T-helper 1 cell treated with Interleukin-12 subunit alpha and Interleukin-12 subunit beta and Interleukin-4 antibody, amounts not matched to agents 30 ng/mL and 1 ng/mL, for 36 hours (primary cell): Measurements from ENCODE around the gene RPAP3. TPM values are rescaled to one million over a fixed set of nuclear protein-coding genes. Genes with fewer than 3 reads are reported as not detected.

Experiments
- intact Hi-C: fragments of 100-400 bp; cut with micrococcal nuclease; formaldehyde crosslinking; loops from one replicate; pipeline ENCODE4 v1.15.1; 2024
- total RNA-seq: library from RNA; stranded (reverse); gene quantifications from 2 replicates; pipeline ENCODE4 v1.2.3, GENCODE V29; 2022

Gene RPAP3
- total RNA-seq, 1 donor from 2014 or later, result 44.8 TPM

DNA sequence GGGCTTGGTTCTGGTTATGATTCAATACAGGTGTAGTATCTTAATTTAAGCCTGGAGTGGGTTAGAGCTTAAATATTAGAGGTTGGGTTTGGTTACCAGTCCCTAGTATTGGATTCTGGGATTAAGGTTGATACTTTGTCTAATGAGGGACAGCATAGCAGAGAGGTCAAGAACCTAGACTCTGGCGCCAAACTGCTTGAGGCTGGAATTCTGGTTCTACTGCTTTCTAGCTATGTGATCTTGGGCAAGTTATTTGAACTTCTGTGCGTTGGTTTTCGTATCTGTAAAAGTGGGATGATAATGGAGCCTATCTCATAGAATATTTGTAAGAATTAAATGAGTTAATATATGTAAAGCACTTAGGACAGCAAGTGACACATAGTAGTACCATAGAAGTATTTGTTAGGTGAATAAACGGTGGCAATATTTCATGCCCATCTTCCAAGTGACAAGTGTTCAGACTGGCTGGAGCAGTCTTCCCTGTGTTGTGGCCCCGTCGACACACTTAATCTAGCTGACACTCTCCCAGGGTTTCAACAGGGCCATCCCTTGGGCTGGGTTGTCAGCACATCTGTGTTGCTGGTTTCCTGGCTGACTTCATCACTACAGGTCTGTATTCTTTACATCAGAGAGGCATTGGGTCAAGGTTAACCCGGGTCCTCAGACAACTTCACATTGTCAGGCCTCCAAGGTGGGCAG is 16.5 kb upstream of the RPAP3 start:
- intact Hi-C loops, result no loop called here

DNA sequence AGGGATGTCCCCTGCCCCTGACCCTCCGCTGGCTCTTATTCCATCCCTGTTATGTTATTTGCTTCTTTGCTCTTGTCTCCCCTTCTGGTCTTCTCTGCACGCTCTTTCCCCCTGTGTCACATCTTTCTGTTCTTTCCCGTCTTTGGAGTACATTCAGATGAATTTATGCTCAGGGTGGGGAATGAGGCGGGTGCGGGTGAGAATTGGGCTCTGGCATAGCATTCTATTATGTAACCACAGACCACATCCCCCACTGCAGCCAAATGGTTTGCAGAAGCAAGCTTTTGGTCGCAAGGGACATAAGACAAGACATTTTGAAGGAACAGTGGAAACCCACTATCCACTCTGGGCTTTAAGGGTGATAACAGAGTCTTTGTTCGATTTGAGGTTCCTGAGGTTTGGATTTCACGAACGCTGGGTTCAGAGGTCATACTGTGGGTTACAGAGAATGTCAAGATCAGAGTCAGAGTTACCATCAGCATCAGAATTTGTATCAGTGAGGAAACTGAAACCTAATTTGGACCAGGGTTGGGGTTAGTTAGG is 15.7 kb upstream of the RPAP3 start:
- intact Hi-C loops, result no loop called here

DNA sequence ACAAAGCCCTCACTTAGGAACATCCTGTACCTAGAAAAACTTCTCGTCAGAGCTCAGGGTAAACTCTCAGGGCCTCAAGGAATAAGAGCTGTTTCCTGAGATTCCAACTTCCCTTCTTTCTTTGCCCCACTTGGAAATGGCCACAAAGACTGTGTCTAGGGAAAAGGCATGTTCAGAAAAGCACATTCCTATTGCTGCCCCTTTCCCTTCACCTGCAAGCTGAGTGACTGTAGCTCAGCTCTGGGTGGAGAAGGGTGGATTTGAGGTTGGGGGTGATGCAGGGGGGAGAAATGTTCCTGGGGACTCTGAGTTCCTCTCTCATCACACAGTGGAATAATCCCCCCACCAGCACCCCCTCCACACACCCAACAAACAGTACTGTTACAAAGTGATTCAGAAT is 12.7 kb upstream of the RPAP3 start:
- intact Hi-C loops, result no loop called here

DNA sequence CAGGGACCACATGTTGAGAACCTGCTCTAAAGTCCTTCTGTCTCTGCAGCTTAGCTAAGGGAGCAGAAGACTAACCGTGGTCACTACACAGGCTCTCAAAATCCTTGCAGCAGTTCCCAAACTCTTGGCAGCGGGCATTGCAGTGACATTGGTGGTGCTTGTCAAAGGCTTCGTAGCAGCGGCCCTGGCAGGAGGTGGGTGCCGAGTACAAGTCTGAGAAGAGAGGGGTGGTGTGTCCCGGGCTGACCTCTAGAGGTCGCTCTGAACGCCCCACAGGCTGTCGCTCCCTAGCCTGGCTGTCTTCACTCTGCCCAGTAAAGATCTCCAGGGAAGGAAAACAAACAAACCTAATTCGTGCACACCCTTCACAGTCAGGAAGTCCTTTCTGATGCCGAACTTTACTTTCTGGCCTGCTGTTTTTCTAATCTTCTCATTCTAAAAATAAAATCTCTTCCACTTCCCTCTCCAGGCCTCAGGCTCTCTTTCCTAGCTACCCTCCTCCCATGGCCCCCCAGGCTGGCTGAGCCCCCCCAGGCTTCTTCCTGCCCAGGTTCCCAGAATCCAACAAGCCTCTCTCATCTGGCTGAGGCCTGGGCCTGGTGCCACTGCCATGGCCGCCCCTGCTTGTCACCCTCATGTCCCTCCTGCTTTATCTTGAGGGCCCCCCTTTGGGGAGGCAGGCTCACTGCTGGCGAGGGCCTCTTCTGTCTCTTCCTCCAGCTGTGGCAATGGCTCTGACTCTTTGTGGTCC is 11.8 kb upstream of the RPAP3 start:
- intact Hi-C loops, result no loop called here

DNA sequence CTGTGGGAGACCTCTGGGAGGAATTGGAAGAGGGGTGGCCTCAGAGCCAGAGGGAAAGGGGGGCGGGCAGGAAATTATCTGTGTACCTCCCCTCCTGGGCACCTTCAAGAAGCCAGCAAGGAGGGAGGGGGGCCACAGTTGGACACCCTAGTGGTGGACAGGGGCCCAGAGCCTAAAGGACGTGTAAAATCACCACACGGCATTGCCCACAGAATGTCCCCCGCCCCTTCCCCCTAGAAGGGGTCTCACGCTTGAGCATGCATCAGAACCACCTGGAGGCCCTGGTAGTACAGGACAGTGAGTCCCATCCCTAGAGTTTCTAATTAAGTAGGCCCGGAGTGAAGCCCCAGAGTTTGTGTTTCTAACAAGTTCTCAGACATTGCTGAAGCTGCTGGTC is 11.2 kb upstream of the RPAP3 start:
- intact Hi-C loops, result no loop called here

DNA sequence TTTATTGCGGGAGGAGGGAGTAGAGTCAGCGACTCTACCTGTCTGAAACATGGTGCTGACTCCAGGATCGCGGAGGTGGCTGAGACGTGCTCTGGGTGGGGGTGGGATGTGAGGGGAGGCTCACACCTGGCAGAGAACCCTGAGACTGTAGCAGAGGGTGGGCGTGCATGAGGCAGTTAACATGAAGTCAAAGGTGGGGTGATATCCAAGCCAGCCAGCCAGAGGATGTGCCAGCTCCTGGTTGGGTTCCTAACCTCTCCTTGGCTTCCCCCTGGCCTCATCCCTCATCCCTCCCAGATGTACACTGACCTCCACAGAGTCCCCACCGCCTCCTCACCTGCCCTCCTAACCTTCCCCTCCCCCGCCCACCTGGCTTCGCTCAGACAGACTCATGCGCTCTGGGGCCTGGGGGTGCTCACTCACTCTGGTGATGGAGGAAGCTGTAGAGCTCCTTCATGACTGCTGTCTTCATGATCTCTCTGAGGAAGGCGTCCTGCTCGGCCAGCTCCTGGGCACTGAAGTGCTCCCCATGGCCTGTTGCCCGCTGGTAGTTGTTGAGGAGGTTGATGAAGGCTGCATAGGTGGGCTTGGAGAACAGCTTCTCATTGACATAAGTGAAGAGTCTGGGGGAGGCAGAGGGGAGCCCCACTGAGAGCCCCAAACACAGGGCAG is 10.2 kb upstream of the RPAP3 start:
- intact Hi-C loops, result loop anchor here (1.0 to 2.0 kb wide), 13 partner anchors 10 to 902 kb away; partner anchors contain the start of genes RPAP3, TMEM106C and VDR

DNA sequence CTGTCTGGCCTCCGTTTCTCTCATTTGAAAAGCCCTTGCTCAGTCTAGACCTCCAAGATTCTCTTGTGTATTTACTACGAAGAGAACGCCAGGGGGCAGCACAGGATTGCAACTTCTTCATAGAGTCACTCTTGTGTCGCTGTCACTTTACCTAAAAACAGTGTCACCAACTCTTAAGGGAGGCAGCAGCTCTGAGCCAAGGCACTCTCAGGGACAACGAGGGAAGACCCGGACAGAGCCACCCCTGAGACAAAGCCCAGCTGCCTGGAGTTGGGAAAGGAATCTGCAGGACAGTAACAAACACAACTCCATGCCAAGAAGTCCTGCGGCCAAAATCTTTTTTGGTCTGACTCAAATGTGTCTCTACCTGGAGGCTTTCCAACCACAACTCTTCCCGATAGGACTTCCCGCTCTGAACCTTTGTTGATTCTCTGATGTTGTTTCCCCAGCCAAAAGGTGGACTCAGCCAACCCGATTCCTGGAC is 9.6 kb upstream of the RPAP3 start:
- intact Hi-C loops, result loop anchor here (1.0 to 2.0 kb wide), 13 partner anchors 9 to 903 kb away; partner anchors contain the start of genes RPAP3, TMEM106C and VDR

DNA sequence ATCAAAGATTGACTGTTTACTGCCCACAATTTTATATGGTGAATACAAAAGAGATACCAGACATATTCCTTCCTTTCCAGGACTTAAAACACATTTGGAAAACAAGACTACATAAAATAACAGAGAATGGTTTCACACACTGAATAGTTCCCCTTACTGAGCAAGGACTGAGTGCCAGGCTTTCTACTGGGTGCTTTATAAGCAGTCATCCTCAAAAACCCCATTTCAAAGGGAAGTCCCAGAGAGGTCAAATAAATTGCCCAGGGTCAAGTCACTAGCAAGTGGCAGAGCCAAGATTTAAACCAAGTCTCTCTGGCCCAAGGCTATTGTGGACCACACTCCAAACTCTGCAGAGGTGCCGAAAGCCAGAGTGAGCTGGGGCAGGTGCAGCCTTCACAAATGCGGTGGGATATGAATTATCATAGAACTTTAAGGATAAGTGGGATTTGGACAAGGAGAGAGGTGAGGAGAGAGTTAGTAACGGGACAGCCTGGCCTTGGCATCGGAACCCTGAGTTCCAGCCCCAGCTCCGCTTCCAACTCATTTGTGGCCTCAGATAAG is 9.1 kb upstream of the RPAP3 start:
- intact Hi-C loops, result loop anchor here (1.0 to 2.0 kb wide), 13 partner anchors 9 to 903 kb away; partner anchors contain the start of genes RPAP3, TMEM106C and VDR

DNA sequence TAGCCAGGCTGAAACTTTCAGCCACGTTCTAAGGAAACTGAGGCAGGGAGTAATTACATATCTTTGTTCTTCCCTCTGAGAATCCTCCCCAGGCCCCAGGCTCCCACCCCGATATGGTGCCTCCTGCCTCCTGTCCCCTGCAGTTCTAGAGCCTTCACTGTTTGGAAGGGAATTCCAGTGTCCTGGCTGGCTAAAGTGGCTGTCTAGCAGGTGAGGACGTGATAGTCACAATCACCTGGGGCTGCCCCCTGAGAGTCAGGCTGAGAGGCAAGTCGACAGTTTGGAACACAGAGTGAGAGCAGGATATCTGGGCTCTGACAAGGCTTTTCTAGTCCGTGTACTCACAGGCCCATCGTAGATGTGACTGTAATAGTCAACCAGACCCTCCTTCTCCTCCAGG is 6.3 kb upstream of the RPAP3 start:
- intact Hi-C loops, result no loop called here

DNA sequence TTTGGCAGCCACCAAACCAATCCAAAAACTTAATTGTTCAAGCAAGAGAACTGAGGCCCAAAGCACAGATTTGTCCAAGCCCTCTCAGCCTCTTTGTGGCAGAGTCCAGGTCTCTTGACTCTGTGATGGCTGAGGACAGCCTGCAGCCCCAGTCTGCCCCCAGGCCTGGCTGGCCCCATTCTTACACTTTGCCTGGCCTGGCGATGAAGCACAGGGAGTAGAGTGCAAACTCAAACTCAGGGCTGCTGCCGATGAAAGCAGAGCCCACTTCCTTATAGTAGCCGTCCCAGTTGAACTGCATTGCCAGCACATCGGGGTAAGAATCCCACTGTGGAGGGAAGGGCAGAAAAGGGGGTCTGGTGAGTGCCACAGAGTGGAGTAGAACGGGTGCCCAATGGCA is 5.6 kb upstream of the RPAP3 start:
- intact Hi-C loops, result no loop called here

DNA sequence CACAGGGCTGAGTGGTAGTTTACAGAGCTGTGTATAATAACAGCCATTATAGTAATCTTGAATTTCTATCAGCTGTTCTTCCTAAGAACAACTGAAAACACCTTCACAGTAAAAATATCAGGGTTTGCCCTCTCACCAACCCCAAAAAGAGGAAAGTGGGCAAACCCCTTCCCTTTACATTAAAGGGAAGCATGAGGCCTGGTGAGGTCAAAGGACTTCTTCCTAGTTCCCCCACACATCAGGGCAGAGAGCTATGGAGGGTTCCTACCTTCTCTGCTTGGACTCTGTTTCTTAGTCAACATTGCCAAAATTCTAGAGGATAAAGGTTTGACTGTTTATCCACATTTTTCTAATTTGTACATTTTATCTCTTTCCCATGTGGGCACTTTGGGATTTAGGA is 4.4 kb upstream of the RPAP3 start:
- intact Hi-C loops, result no loop called here

DNA sequence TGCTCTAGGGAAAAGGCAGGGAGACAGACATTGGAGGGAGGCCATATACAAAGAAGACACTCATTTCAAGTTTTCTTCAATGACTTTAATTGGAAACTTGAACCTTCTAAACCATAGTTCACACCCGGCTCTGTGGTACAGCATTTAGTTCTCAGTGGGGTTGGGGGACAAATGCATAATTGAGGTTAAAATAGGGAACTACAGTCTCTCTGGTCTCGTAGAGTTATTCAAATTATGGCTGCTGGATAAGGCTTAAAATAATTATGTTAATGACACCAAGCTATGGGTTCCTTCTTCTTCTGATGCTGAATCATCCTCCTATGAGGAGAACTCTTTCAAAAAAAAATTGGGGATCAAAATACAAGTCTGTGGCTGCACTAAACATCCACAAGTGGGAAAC is 3.8 kb upstream of the RPAP3 start:
- intact Hi-C loops, result loop anchor here (5.0 kb wide), 4 partner anchors 317 to 1492 kb away; partner anchors contain the start of gene SLC38A1

DNA sequence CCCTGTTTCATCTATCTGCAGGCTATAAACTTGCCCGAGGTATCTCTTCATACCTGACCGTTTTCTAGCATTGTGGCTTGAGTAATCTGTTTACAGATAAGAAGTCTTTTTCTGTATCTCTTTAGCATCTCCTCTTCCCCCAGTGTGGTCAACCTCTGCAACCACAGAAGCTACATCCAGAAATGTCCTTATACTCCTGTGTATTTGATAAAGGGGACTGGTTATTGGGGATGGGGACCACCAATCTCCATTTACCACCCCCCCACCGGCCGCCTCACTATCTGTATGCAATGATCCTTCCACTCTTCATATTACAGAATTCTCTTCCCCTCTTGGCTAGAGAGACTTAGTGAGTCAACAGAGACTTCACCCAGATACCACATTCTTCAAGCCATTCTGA is 3.4 kb upstream of the RPAP3 start:
- intact Hi-C loops, result loop anchor here (5.0 kb wide), 4 partner anchors 317 to 1492 kb away; partner anchors contain the start of gene SLC38A1

DNA sequence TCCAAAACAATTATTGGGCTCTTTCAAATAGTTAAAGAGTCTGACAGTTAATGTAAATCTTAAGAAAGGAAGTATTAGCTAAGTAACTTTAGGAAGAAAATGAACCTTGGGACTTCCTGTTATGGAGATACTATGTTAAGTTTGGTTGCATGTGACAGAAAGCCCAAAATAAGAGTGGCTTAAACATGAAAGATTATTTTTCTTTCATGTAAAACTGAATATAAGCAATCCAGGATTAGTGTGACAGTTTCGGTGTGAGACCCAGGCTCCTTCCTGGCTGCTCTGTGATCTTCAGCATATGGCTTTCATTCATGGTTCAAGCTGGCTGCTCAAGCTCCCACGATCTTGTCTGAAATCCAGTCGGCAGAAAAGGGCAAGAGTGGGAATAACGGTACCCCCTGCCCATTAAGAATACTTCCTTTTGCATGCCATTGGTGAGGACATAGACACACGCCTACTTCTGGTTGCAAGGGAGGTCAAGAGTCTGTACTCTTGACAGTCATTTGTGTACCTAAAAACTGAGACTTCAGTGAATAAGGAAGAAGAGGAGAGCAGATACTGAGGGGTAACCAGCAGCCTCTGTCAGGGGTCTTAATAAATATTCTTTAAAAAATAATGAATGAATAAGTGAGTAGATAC is 2.2 kb upstream of the RPAP3 start:
- intact Hi-C loops, result loop anchor here (1.0 to 5.0 kb wide), 10 partner anchors 47 to 1491 kb away; partner anchors contain the start of genes ASB8, SLC38A1 and SLC38A2

DNA sequence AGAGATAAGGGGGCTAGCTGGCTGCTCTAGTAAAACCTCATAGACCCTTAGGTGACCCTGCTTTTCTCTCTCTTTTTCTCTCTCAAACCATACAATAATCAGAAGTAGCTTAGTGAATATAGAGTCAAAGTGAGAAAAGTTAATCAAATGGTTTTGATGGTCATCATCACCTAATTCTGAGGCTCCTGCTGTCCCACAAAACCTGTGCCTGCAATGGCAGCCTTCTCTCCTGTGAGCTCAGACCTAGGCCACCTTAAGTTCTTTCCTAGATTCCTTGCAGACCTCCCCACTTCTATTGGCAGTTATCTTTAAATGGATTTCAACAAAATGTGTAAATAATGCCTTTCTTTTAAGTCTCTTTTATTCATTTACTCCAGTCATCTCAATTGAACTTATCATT is 1.5 kb upstream of the RPAP3 start:
- intact Hi-C loops, result loop anchor here (2.0 to 5.0 kb wide), 9 partner anchors 47 to 1490 kb away; partner anchors contain the start of genes ASB8, SLC38A1 and SLC38A2

DNA sequence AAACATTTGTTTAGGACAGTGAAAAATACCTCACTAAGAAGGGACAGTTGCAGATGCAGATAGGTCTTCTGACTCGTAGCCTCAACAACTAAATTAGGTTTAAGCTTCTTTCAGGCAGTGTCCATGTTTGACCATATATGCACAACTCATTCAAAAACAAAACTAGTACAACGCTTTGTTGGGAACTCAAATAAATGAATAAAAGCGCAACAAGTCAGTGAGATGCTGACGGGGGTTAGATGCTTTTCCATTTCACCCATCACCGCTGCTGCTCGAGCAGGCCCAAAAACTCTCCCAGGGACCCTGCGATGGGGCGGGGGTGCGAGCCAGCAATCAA is 633 bp downstream of the RPAP3 start:
- intact Hi-C loops, result loop anchor here (5.0 kb wide), 4 partner anchors 313 to 1488 kb away; partner anchors contain the start of gene SLC38A1

DNA sequence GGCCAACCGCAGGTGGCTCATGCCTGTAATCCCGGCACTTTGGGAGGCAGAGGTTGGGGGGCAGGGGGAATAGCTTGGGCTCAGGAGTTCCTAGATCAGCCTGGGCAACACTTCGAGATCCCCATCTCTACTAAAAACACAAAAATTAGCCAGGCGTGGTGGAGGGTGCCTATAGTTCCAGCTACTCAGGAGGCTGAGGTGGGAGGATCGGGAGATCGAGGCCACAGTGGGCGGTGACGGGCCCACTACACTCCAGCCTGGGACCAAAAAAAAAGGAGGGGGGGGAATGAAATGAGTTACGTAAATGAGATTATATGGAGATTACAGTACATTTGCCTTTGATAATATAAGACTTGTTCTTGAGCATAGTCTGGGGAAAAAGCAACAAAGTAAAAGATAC is 1.1 kb downstream of the RPAP3 start:
- intact Hi-C loops, result loop anchor here (5.0 kb wide), 4 partner anchors 312 to 1487 kb away; partner anchors contain the start of gene SLC38A1

DNA sequence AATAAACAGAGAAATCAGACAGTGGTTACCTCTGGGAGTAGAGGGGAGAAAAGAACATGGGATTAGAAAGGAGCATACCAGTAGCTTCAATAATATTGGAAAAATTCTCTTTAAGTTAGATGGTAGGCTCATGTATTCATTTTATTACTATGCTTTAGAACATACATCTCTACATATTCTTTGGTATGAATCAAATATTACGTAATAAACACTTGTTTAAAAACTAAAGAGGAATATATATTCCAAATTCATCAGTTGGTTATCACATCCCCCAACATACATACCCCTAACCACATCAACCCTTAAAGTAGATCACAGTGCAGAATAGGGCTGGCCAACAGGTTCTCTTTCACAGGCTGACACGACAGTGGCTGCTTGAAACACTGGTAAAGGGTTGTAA is 5.6 kb downstream of the RPAP3 start:
- intact Hi-C loops, result no loop called here

DNA sequence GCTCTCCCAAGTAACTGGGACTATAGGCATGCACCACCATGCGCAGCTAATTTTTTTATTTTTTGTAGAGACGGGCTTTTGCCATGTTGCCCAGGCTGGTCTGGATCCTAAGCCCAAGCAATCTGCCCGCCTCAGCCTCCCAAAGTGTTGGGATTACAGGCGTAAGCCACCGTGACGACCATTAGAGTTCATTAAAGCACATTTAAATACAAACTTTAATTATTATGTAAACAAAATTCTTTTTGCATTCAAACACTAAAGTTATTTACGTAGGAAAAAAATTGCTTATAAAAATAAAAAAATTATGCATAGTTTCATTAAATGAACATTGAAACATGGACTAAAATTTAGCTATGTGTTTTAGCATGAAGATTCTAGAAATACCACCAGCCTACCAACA is 7.2 kb downstream of the RPAP3 start:
- intact Hi-C loops, result no loop called here

DNA sequence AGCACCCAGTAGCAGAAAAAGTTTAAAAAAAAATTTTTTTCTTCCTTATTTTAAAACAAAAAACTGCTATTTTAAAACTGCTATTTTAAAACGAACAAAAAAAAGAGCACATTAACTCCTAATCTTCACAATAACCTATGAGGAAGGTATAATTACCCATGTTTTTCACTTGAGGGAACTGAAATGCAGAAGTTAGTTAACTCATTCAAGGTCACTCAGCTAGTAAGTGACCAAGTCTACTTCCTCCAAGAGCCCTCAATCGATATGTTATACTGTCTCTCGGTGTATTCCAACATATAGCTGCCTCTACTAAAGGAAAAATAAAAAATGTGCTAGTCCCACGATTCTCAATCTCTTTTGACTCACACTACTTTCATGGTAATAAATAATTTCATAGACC is 7.8 kb downstream of the RPAP3 start:
- intact Hi-C loops, result no loop called here
